Osteoblast (primary cell): ENCODE results near the gene HDAC11. TPM values are rescaled to one million over a fixed set of nuclear protein-coding genes. Genes with fewer than 3 reads are reported as not detected.

ENCODE experiments used
- DNase-seq: peaks from one replicate; pipeline ENCODE4 v3.0.0; 2011; ENCODE audit warnings: low spot score, mixed read lengths; ENCODE audit not compliant: insufficient read length; ENCODE audit errors: missing footprints
- H2AFZ ChIP-seq: 2 replicates; pipeline ENCODE4 v1.6.0; 2011; ENCODE audit warnings: mild to moderate bottlenecking, low read length
- H3K27ac ChIP-seq: 2 replicates; pipeline ENCODE4 v1.5.1; 2011; ENCODE audit warnings: mild to moderate bottlenecking, low read depth, low read length, moderate library complexity
- H3K27me3 ChIP-seq: 2 replicates; pipeline ENCODE4 v1.6.0; 2012; ENCODE audit warnings: mild to moderate bottlenecking, control low read depth, inconsistent platforms, low read length, moderate library complexity; ENCODE audit not compliant: insufficient read depth
- H3K36me3 ChIP-seq: 2 replicates; pipeline ENCODE4 v1.5.1; 2011; ENCODE audit warnings: mild to moderate bottlenecking, low read length, control low read depth, moderate library complexity; ENCODE audit not compliant: insufficient read depth
- H3K4me1 ChIP-seq: 2 replicates; pipeline ENCODE4 v1.5.1; 2011; ENCODE audit warnings: mild to moderate bottlenecking, low read length, control low read depth, moderate library complexity; ENCODE audit not compliant: insufficient read depth
- H3K4me2 ChIP-seq: 2 replicates; pipeline ENCODE4 v1.6.0; 2011; ENCODE audit warnings: mild to moderate bottlenecking, low read length; ENCODE audit not compliant: insufficient read depth
- H3K4me3 ChIP-seq: fragments of 200-600 bp; sonication (generic); 3 replicates; pipeline ENCODE4 v1.5.1; 2012; ENCODE audit warnings: mild to moderate bottlenecking, low read length, inconsistent platforms; ENCODE audit not compliant: insufficient read depth
- H3K79me2 ChIP-seq: 2 replicates; pipeline ENCODE4 v1.6.0; 2012; ENCODE audit warnings: mild to moderate bottlenecking, low read length, control low read depth, inconsistent platforms; ENCODE audit not compliant: insufficient read depth
- H3K9me3 ChIP-seq: 2 replicates; pipeline ENCODE4 v1.5.1; 2011; ENCODE audit warnings: low read depth, low read length, control low read depth
- H4K20me1 ChIP-seq: 2 replicates; pipeline ENCODE4 v1.6.0; 2012; ENCODE audit warnings: mild to moderate bottlenecking, low read length, control low read depth; ENCODE audit not compliant: insufficient read depth
- CTCF ChIP-seq: IDR thresholded peaks from 2 replicates; pipeline ENCODE4 v1.5.1; 2011; ENCODE audit warnings: mild to moderate bottlenecking, low read depth, low read length, moderate library complexity; ENCODE audit errors: extremely low read depth
- total RNA-seq: library from RNA; depleted of rRNA; stranded (reverse); fragments of >200 nt; gene quantifications from 2 replicates; pipeline ENCODE4 v1.2.3, GENCODE V29; 2012

The HDAC11 gene
- total RNA-seq, 1 donor: 11.2 TPM

- H3K36me3 ChIP-seq: no peaks in the 10 kb centered on the region
- H3K4me3 ChIP-seq: no peak overlapping the region
- no peak overlapping the region for H2AFZ ChIP-seq
- peaks cover 26% of the 10 kb centered on the region for H3K27me3 ChIP-seq
- H3K4me1 ChIP-seq: no peaks in the 10 kb centered on the region
- H3K4me2 ChIP-seq: no peak overlapping the region
- H3K9me3 ChIP-seq: no peaks in the 10 kb centered on the region
- H3K79me2 ChIP-seq: no peaks in the 10 kb centered on the region
- DNase-seq: no peak
- no peak for TF ChIP-seq CTCF
- no peaks in the 10 kb centered on the region for H4K20me1 ChIP-seq
- no peak overlapping the region for H3K27ac ChIP-seq
Observed at GRCh38 chr3:13463618-13464400, 16.3 kb upstream of the HDAC11 start.

- Histone ChIP-seq H3K79me2 (no peaks in the 10 kb centered on the region), H2AFZ (no peak overlapping the region), H3K27me3 (peaks cover 15% of the 10 kb centered on the region), H3K4me1 (no peaks in the 10 kb centered on the region), H3K36me3 (no peaks in the 10 kb centered on the region), H3K9me3 (no peaks in the 10 kb centered on the region), H3K4me3 (no peak overlapping the region), H3K4me2 (no peak overlapping the region), H3K27ac (no peak overlapping the region), H4K20me1 (no peaks in the 10 kb centered on the region)
- TF ChIP-seq CTCF: no peak
- DNase-seq: no peak
Observed at GRCh38 chr3:13465236-13465873, 14.8 kb upstream of the HDAC11 start.

GRCh38 chr3:13466781-13467180 lies 13.3 kb upstream of the HDAC11 start:
- H3K4me3 ChIP-seq: no peak overlapping the region

More at GRCh38 chr3:13466781-13467180, 13.3 kb upstream of the HDAC11 start:
- Histone ChIP-seq H3K9me3 (no peaks in the 10 kb centered on the region), H3K79me2 (no peaks in the 10 kb centered on the region), H3K36me3 (no peaks in the 10 kb centered on the region), H3K4me1 (no peaks in the 10 kb centered on the region), H2AFZ (no peak overlapping the region), H3K4me2 (no peak overlapping the region), H4K20me1 (no peaks in the 10 kb centered on the region), H3K27me3 (peaks cover 12% of the 10 kb centered on the region), H3K27ac (no peak overlapping the region)
- no peak for TF ChIP-seq CTCF
- no peak for DNase-seq
